ENCODE data around the gene COIL. TPM values are rescaled to one million over a fixed set of nuclear protein-coding genes. Genes with fewer than 3 reads are reported as not detected.

Gene COIL
- total RNA-seq, 2 donors from 2014 or later: 7.3 to 7.9 TPM

GRCh38 chr17:56919717-56920116, 41.1 kb downstream of the COIL start:
- TF ChIP-seq CTCF (IDR thresholded peaks at IDR 0.05): no peak
- Histone ChIP-seq H3K36me3 (no peaks in the 10 kb centered on the region), H3K4me3 (no peak overlapping the region), H3K27ac (no peak overlapping the region), H3K4me1 (peaks cover 0 to 13% of the 10 kb centered on the region in 2 donors), H3K9me3 (no peaks in the 10 kb centered on the region), H3K27me3 (no peaks in the 10 kb centered on the region)
- no peak for DNase-seq (ENCODE audit: low spot score)

GRCh38 chr17:56918916-56919315, 41.9 kb downstream of the COIL start:
- DNase-seq (ENCODE audit: low spot score): no peak
- no peak for TF ChIP-seq CTCF (IDR thresholded peaks at IDR 0.05)
- Histone ChIP-seq H3K36me3 (no peaks in the 10 kb centered on the region), H3K27me3 (no peaks in the 10 kb centered on the region), H3K4me3 (no peak overlapping the region), H3K4me1 (peaks cover 0 to 13% of the 10 kb centered on the region in 2 donors), H3K9me3 (no peaks in the 10 kb centered on the region), H3K27ac (no peak overlapping the region)

GRCh38 chr17:56917559-56918296, 43.1 kb downstream of the COIL start:
- Histone ChIP-seq H3K27me3 (no peaks in the 10 kb centered on the region), H3K36me3 (no peaks in the 10 kb centered on the region), H3K9me3 (no peaks in the 10 kb centered on the region), H3K4me1 (peaks cover 0 to 19% of the 10 kb centered on the region in 2 donors), H3K4me3 (no peak overlapping the region), H3K27ac (no peak overlapping the region)
- DNase-seq (ENCODE audit: low spot score): no peak
- no peak for TF ChIP-seq CTCF (IDR thresholded peaks at IDR 0.05)

GRCh38 chr17:56914581-56915273, 46.1 kb downstream of the COIL start:
- Histone ChIP-seq H3K9me3 (no peaks in the 10 kb centered on the region), H3K27ac (peak overlapping the region; percentile 83 to 86), H3K4me1 (peaks cover 0 to 47% of the 10 kb centered on the region in 2 donors), H3K27me3 (no peaks in the 10 kb centered on the region), H3K36me3 (no peaks in the 10 kb centered on the region), H3K4me3 (peak overlapping the region; percentile 77 to 83)
- DNase-seq (ENCODE audit: low spot score): no peak
- no peak for TF ChIP-seq CTCF (IDR thresholded peaks at IDR 0.05)

- no peaks in the 10 kb centered on the region for H3K36me3 ChIP-seq
- H3K27ac ChIP-seq: peak within 1 kb of the TSS; percentile 83 to 86
- TF ChIP-seq CTCF (IDR thresholded peaks at IDR 0.05): no peak
- peaks cover 0 to 51% of the 10 kb centered on the region in 2 donors for H3K4me1 ChIP-seq
- no peaks in the 10 kb centered on the region for H3K9me3 ChIP-seq
- peak; percentile 95 for DNase-seq (ENCODE audit: low spot score)
- H3K27me3 ChIP-seq: no peaks in the 10 kb centered on the region
- H3K4me3 ChIP-seq: peak within 1 kb of the TSS; percentile 77 to 83
Observed at GRCh38 chr17:56913867-56914580, 46.8 kb downstream of the COIL start, which contains the start of gene TRIM25. Gene TRIM25 (minus strand): TSS chr17:56914049. CDS start chr17:56913988, 61 bp downstream.

Data from right atrium auricular region (tissue), 2 donors.